Left lung (tissue), 10 donors: ENCODE results near the gene CEP57. TPM values are rescaled to one million over a fixed set of nuclear protein-coding genes. Genes with fewer than 3 reads are reported as not detected.

ENCODE experiments used
- ATAC-seq: fragments of 200-7000 bp; cut with Tn5 transposase; one replicate; pipeline ENCODE4 v1.9.1; 2020; ENCODE audit warnings: moderate library complexity
- DNase-seq, 4 donors: peaks; one replicate each; pipeline ENCODE4 v3.0.0-alpha.2; 2013 to 2020
- H3K27ac ChIP-seq, 2 donors: fragments of 200-600 bp; sonication (generic) in 1 of 2; one replicate each; pipeline versions ENCODE4 v1.5.0 to v1.8.0; 2020 to 2021
- H3K27me3 ChIP-seq, 2 donors: fragments of 200-600 bp; sonication (generic) in 1 of 2; one replicate each; pipeline versions ENCODE4 v1.5.0 to v1.8.0; 2020 to 2021
- H3K36me3 ChIP-seq, 2 donors: fragments of 200-600 bp; sonication (generic) in 1 of 2; one replicate each; pipeline versions ENCODE4 v1.5.0 to v1.8.0; 2020 to 2021
- H3K4me1 ChIP-seq, 2 donors: fragments of 200-600 bp; one replicate each; pipeline ENCODE4 v1.8.0; 2021
- H3K4me3 ChIP-seq, 2 donors: fragments of 200-600 bp; sonication (generic) in 1 of 2; one replicate each; pipeline versions ENCODE4 v1.5.0 to v1.8.0; 2020 to 2021; ENCODE audit warnings: mild to moderate bottlenecking in 1 of 2
- H3K9me3 ChIP-seq, 2 donors: fragments of 200-600 bp; sonication (generic) in 1 of 2; one replicate each; pipeline versions ENCODE4 v1.5.0 to v1.8.0; 2020 to 2021
- CTCF ChIP-seq, 2 donors: fragments of 200-600 bp; sonication (generic) in 1 of 2; IDR thresholded peaks; one replicate each; pipeline versions ENCODE4 v1.5.0 to v1.8.0; 2021; ENCODE audit warnings: antibody characterized with exemption in 2 of 2
- intact Hi-C, 2 donors: fragments of 100-400 bp; cut with DNase I; formaldehyde crosslinking; loops; one replicate each; pipeline versions ENCODE4 v1.11.2 to v1.14.2; 2022
- polyA plus RNA-seq, 6 donors: library from polyadenylated mRNA; unstranded; fragments of 120-200 nt; gene quantifications; one replicate each; pipeline ENCODE4 v1.2.1, GENCODE V29; 2013; ENCODE audit not compliant: insufficient read length in 6 of 6
- total RNA-seq, 2 donors: library from RNA; stranded (reverse); fragmentation: NEBNext Ultra II Directional; extraction: Animal tissue kit (Norgen Biotek cat#: 25700); gene quantifications; one replicate each; pipeline ENCODE4 v1.2.1, GENCODE V29; 2021
- donor health status: DM: no; HTN: yes; CAD: no.
- donor health status: DM: no; HTN: no; CAD: no.

CEP57 gene
- total and polyA plus RNA-seq, 8 donors, result 28.3 to 148 (median 113) TPM

- DNase-seq (peak; percentile 98 to 99 (median 98)), ATAC-seq (peak; percentile 90)
- Histone ChIP-seq H3K27ac (peak within 1 kb of the TSS; percentile 98 to 100), H3K4me1 (peaks cover 12 to 35% of the 10 kb centered on the region in 2 donors), H3K36me3 (peaks cover 0 to 29% of the 10 kb centered on the region in 2 donors), H3K4me3 (peak within 1 kb of the TSS; percentile 93 to 95), H3K27me3 (no peaks in the 10 kb centered on the region), H3K9me3 (no peaks in the 10 kb centered on the region)
- TF ChIP-seq CTCF (IDR thresholded peaks at IDR 0.05), result no peak
- intact Hi-C loops, result no loop called here
These were observed 684 bp upstream of the CEP57 start, which contains the start of gene FAM76B for GRCh38 chr11:95789506-95790122. TSS of gene FAM76B (minus strand) at chr11:95789782. CDS start at chr11:95789478, 304 bp downstream.

GRCh38 chr11:95790933-95791708 is 823 bp downstream of the CEP57 start:
- Histone ChIP-seq H3K4me3 (peak overlapping the region; percentile 93 to 95), H3K36me3 (peaks cover 0 to 14% of the 10 kb centered on the region in 2 donors), H3K27me3 (no peaks in the 10 kb centered on the region), H3K27ac (peak overlapping the region; percentile 98 to 100), H3K4me1 (peaks cover 12 to 35% of the 10 kb centered on the region in 2 donors), H3K9me3 (no peaks in the 10 kb centered on the region)
- DNase-seq (peak; percentile 72 to 83 (median 80)), ATAC-seq (peak; percentile 44)
- no peak for TF ChIP-seq CTCF (IDR thresholded peaks at IDR 0.05)
- intact Hi-C loops, result no loop called here

- Histone ChIP-seq H3K4me1 (peaks cover 12 to 35% of the 10 kb centered on the region in 2 donors), H3K4me3 (peak overlapping the region; percentile 93 to 95), H3K36me3 (peaks cover 0 to 8% of the 10 kb centered on the region in 2 donors), H3K27ac (peak overlapping the region; percentile 98 to 100), H3K9me3 (no peaks in the 10 kb centered on the region), H3K27me3 (no peaks in the 10 kb centered on the region)
- TF ChIP-seq CTCF (IDR thresholded peaks at IDR 0.05), result no peak
- no peak for ATAC-seq
- DNase-seq, result no peak
- intact Hi-C loops, result no loop called here
These were observed 1.4 kb downstream of the CEP57 start for GRCh38 chr11:95791709-95792033.

GRCh38 chr11:95792200-95792599 is 1.9 kb downstream of the CEP57 start:
- H3K4me1 ChIP-seq, result peaks cover 12 to 35% of the 10 kb centered on the region in 2 donors
- no peak for ATAC-seq
- no peak overlapping the region for H3K27ac ChIP-seq
- H3K27me3 ChIP-seq, result no peaks in the 10 kb centered on the region
- H3K9me3 ChIP-seq, result no peaks in the 10 kb centered on the region
- peak overlapping the region in 1 of 2 donors; percentile 93 for H3K4me3 ChIP-seq
- peaks cover 0 to 3% of the 10 kb centered on the region in 2 donors for H3K36me3 ChIP-seq
- no peak for TF ChIP-seq CTCF (IDR thresholded peaks at IDR 0.05)
- intact Hi-C loops, result no loop called here
- no peak for DNase-seq

GRCh38 chr11:95792700-95793099 is 2.4 kb downstream of the CEP57 start:
- TF ChIP-seq CTCF (IDR thresholded peaks at IDR 0.05), result no peak
- Histone ChIP-seq H3K4me3 (no peak overlapping the region), H3K4me1 (peaks cover 12 to 30% of the 10 kb centered on the region in 2 donors), H3K9me3 (no peaks in the 10 kb centered on the region), H3K27ac (no peak overlapping the region), H3K27me3 (no peaks in the 10 kb centered on the region), H3K36me3 (no peaks in the 10 kb centered on the region)
- DNase-seq, result no peak
- no peak for ATAC-seq
- intact Hi-C loops, result no loop called here
